ENCODE measurements around the gene RALGAPA2.

DNA sequence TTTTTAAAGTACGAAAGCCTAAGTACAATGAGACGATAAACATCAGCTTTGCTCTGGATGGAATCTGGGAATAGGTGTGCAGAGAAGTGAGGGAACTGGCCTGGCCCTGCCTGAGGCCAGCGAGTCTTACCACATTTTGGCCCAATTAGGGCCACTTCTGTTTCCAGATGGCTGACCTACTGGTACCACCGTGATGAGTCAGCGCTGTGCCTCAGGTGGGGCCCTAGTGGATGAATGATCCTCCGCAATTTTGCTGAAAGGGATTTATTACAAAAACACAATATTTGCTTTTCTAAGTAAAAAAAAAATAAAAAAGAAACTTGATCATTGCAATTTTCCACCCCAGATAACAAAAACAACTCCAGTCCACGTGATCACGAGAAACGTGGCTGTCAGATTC, 322.1 kb downstream of the RALGAPA2 start:
- TF ChIP-seq CSDC2 (CRISPR knock-in tag; IDR thresholded peaks at IDR 0.05) = no peak
- no peak for TF ChIP-seq GLIS3 (CRISPR knock-in tag; IDR thresholded peaks at IDR 0.05)
- TF ChIP-seq, protein P1, sequence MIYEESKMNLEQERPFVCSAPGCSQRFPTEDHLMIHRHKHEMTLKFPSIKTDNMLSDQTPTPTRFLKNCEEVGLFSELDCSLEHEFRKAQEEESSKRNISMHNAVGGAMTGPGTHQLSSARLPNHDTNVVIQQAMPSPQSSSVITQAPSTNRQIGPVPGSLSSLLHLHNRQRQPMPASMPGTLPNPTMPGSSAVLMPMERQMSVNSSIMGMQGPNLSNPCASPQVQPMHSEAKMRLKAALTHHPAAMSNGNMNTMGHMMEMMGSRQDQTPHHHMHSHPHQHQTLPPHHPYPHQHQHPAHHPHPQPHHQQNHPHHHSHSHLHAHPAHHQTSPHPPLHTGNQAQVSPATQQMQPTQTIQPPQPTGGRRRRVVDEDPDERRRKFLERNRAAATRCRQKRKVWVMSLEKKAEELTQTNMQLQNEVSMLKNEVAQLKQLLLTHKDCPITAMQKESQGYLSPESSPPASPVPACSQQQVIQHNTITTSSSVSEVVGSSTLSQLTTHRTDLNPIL (CRISPR knock-in tag; IDR thresholded peaks at IDR 0.05; ENCODE audit: low read depth) = no peak
- TF ChIP-seq ZC3H10 (CRISPR knock-in tag; IDR thresholded peaks at IDR 0.05) = no peak
- TF ChIP-seq, protein P2, sequence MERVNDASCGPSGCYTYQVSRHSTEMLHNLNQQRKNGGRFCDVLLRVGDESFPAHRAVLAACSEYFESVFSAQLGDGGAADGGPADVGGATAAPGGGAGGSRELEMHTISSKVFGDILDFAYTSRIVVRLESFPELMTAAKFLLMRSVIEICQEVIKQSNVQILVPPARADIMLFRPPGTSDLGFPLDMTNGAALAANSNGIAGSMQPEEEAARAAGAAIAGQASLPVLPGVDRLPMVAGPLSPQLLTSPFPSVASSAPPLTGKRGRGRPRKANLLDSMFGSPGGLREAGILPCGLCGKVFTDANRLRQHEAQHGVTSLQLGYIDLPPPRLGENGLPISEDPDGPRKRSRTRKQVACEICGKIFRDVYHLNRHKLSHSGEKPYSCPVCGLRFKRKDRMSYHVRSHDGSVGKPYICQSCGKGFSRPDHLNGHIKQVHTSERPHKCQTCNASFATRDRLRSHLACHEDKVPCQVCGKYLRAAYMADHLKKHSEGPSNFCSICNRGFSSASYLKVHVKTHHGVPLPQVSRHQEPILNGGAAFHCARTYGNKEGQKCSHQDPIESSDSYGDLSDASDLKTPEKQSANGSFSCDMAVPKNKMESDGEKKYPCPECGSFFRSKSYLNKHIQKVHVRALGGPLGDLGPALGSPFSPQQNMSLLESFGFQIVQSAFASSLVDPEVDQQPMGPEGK (CRISPR knock-in tag; IDR thresholded peaks at IDR 0.05; ENCODE audit: borderline replicate concordance) = no peak
- TF ChIP-seq ESRRG (CRISPR knock-in tag; IDR thresholded peaks at IDR 0.05) = no peak
- TF ChIP-seq ZFP3 (CRISPR knock-in tag; IDR thresholded peaks at IDR 0.05) = no peak
- TF ChIP-seq OSR1 (CRISPR knock-in tag; IDR thresholded peaks at IDR 0.05) = no peak
- no peak for TF ChIP-seq ZFP30 (CRISPR knock-in tag; IDR thresholded peaks at IDR 0.05)
